Osteocyte (in vitro differentiated cells): ENCODE measurements around the gene ZNF511. TPM values are rescaled to one million over a fixed set of nuclear protein-coding genes. Genes with fewer than 3 reads are reported as not detected.
"Not testable (repeated sequence)": the region's sequence is repeated elsewhere in the genome, so short reads cannot be mapped to it uniquely, and the experiment has no call there.

Experiments
- DNase-seq: peaks from one replicate; pipeline ENCODE4 v3.0.0; 2021; ENCODE audit warnings: mixed read lengths; ENCODE audit not compliant: unreplicated experiment; ENCODE audit errors: extremely low spot score
- H3K27ac Mint-ChIP-seq: one replicate; pipeline ENCODE4 v1.8.0; 2021; ENCODE audit warnings: mild to moderate bottlenecking, mixed read lengths; ENCODE audit not compliant: unreplicated experiment
- H3K27me3 Mint-ChIP-seq: one replicate; pipeline ENCODE4 v1.8.0; 2021; ENCODE audit warnings: mixed read lengths; ENCODE audit not compliant: unreplicated experiment
- H3K36me3 Mint-ChIP-seq: one replicate; pipeline ENCODE4 v1.8.0; 2021; ENCODE audit warnings: mixed read lengths; ENCODE audit not compliant: unreplicated experiment
- H3K4me1 Mint-ChIP-seq: one replicate; pipeline ENCODE4 v1.8.0; 2021; ENCODE audit warnings: mixed read lengths; ENCODE audit not compliant: unreplicated experiment
- H3K4me3 Mint-ChIP-seq: one replicate; pipeline ENCODE4 v1.8.0; 2021; ENCODE audit warnings: mild to moderate bottlenecking, moderate library complexity, mixed read lengths; ENCODE audit not compliant: unreplicated experiment
- H3K9me3 Mint-ChIP-seq: one replicate; pipeline ENCODE4 v1.8.0; 2021; ENCODE audit warnings: mixed read lengths; ENCODE audit not compliant: unreplicated experiment
- CTCF ChIP-seq: fragments of 200-600 bp; sonication (generic); IDR thresholded peaks from 2 replicates; pipeline ENCODE4 v1.5.0; 2021; ENCODE audit warnings: antibody characterized with exemption, mild to moderate bottlenecking, moderate library complexity
- total RNA-seq: library from RNA; stranded (reverse); gene quantifications from 2 replicates; pipeline ENCODE4 v1.2.1, GENCODE V29; 2021

Gene ZNF511
- total RNA-seq, 1 donor from 2014 or later, result 39.1 TPM

GRCh38 chr10:133314911-133315310, 6.2 kb downstream of the ZNF511 start:
- Mint-ChIP-seq H3K36me3 (peaks cover 10% of the 10 kb centered on the region), H3K4me1 (peaks cover 6% of the 10 kb centered on the region), H3K27ac (no peak overlapping the region), H3K9me3 (no peaks in the 10 kb centered on the region), H3K27me3 (no peaks in the 10 kb centered on the region), H3K4me3 (no peak overlapping the region)
- DNase-seq, result no peak
- TF ChIP-seq CTCF, result no peak

GRCh38 chr10:133315847-133316246, 7.1 kb downstream of the ZNF511 start:
- DNase-seq, result no peak
- Mint-ChIP-seq H3K4me1 (peaks cover 6% of the 10 kb centered on the region), H3K36me3 (peaks cover 7% of the 10 kb centered on the region), H3K9me3 (no peaks in the 10 kb centered on the region), H3K27ac (no peak overlapping the region), H3K4me3 (no peak overlapping the region), H3K27me3 (no peaks in the 10 kb centered on the region)
- no peak for TF ChIP-seq CTCF

GRCh38 chr10:133316266-133316665, 7.6 kb downstream of the ZNF511 start:
- Mint-ChIP-seq H3K36me3 (peaks cover 5% of the 10 kb centered on the region), H3K9me3 (no peaks in the 10 kb centered on the region), H3K27me3 (no peaks in the 10 kb centered on the region), H3K4me1 (peaks cover 6% of the 10 kb centered on the region), H3K4me3 (no peak overlapping the region), H3K27ac (no peak overlapping the region)
- TF ChIP-seq CTCF, result no peak
- DNase-seq, result no peak

- no peak for DNase-seq
- no peak for TF ChIP-seq CTCF
- Mint-ChIP-seq H3K4me1 (peaks cover 6% of the 10 kb centered on the region), H3K9me3 (no peaks in the 10 kb centered on the region), H3K4me3 (no peak overlapping the region), H3K36me3 (peaks cover 5% of the 10 kb centered on the region), H3K27me3 (no peaks in the 10 kb centered on the region), H3K27ac (no peak overlapping the region)
Measured at GRCh38 chr10:133316732-133317131, 8.0 kb downstream of the ZNF511 start.

GRCh38 chr10:133318494-133319127, 9.9 kb downstream of the ZNF511 start:
- Mint-ChIP-seq H3K4me3 (peak overlapping the region; percentile 71), H3K9me3 (no peaks in the 10 kb centered on the region), H3K27ac (no peak overlapping the region), H3K27me3 (no peaks in the 10 kb centered on the region), H3K4me1 (peaks cover 6% of the 10 kb centered on the region), H3K36me3 (no peaks in the 10 kb centered on the region)
- peak; percentile 92 for TF ChIP-seq CTCF
- DNase-seq, result peak; percentile 91

GRCh38 chr10:133320852-133321422, 12.2 kb downstream of the ZNF511 start:
- not testable (repeated sequence) for DNase-seq, H3K9me3 Mint-ChIP-seq, H3K27me3 Mint-ChIP-seq, H3K36me3 Mint-ChIP-seq, H3K27ac Mint-ChIP-seq, H3K4me3 Mint-ChIP-seq
- H3K4me1 Mint-ChIP-seq, result peaks cover 14% of the 10 kb centered on the region

- not testable (repeated sequence) for H3K27ac Mint-ChIP-seq, DNase-seq, H3K4me3 Mint-ChIP-seq, H3K27me3 Mint-ChIP-seq, H3K36me3 Mint-ChIP-seq, H3K9me3 Mint-ChIP-seq
- peaks cover 24% of the 10 kb centered on the region for H3K4me1 Mint-ChIP-seq
Measured at GRCh38 chr10:133322064-133322709, 13.5 kb downstream of the ZNF511 start.
